H1 (cell line): ENCODE measurements around the gene B4GALNT3. TPM values are rescaled to one million over a fixed set of nuclear protein-coding genes. Genes with fewer than 3 reads are reported as not detected.
A peak's percentile ranks its signal among the peaks of the same experiment; 100 is the strongest.

Experiments used
- CTCF ChIA-PET: fragments of 300-600 bp; sonication (Branson Sonifier 250); formaldehyde crosslinking; loops from one replicate; lab custom pipeline; 2021; ENCODE audit not compliant: partially characterized antibody; lab: Charles Lee
- POLR2A ChIA-PET: fragments of 300-600 bp; sonication (Branson Sonifier 250); formaldehyde crosslinking; loops from one replicate; lab custom pipeline; 2021; ENCODE audit warnings: inconsistent platforms; ENCODE audit not compliant: partially characterized antibody; lab: Charles Lee
- DNase-seq, 2 experiments: peaks; one replicate each; pipeline versions ENCODE4 v3.0.0 to v3.0.0-alpha.2; 2010 to 2022; ENCODE audit warnings: low spot score in 2 of 2, low read depth in 1 of 2, mixed read lengths in 1 of 2
- FAIRE-seq: peaks from 2 replicates; lab custom pipeline; 2011; peaks lifted over from hg19 to GRCh38; lab: Jason Lieb, UNC
- H2AFZ ChIP-seq: 2 replicates; pipeline ENCODE4 v1.8.1; 2012; ENCODE audit warnings: low read length, inconsistent platforms
- H2AK5ac ChIP-seq: 2 replicates; pipeline ENCODE4 v1.6.1; 2013; ENCODE audit warnings: low read depth, low read length
- H2BK120ac ChIP-seq: replicated peaks from 2 replicates; pipeline ENCODE3; 2013; ENCODE audit warnings: low read depth, low read length, inconsistent platforms
- H2BK12ac ChIP-seq: 2 replicates; pipeline ENCODE4 v1.6.1; 2013; ENCODE audit warnings: low read depth, low read length
- H2BK15ac ChIP-seq: 2 replicates; pipeline ENCODE4 v1.6.1; 2013; ENCODE audit warnings: low read length
- H2BK20ac ChIP-seq: 2 replicates; pipeline ENCODE4 v1.6.1; 2013; ENCODE audit warnings: low read length
- H2BK5ac ChIP-seq: 2 replicates; pipeline ENCODE4 v1.6.1; 2013; ENCODE audit warnings: low read depth, low read length
- H3K14ac ChIP-seq: 2 replicates; pipeline ENCODE4 v1.6.1; 2013; ENCODE audit warnings: inconsistent platforms; ENCODE audit not compliant: insufficient read length
- H3K18ac ChIP-seq: 2 replicates; pipeline ENCODE4 v1.6.1; 2013; ENCODE audit warnings: low read length; ENCODE audit errors: extremely low read depth
- H3K23ac ChIP-seq: 2 replicates; pipeline ENCODE4 v1.6.1; 2013; ENCODE audit warnings: inconsistent platforms; ENCODE audit not compliant: insufficient read length
- H3K23me2 ChIP-seq: 2 replicates; pipeline ENCODE4 v1.6.1; 2013; ENCODE audit warnings: low read depth, low read length
- H3K27ac ChIP-seq: 2 replicates; pipeline ENCODE4 v1.6.1; 2011; ENCODE audit warnings: low read depth, low read length, inconsistent platforms
- H3K27me3 ChIP-seq, 4 experiments: replicated peaks in 1 of 4; 1 replicate in 1 of 4; 2 replicates in 3 of 4; pipeline versions ENCODE4 v1.6.1 to v1.8.1; 2011 to 2013; ENCODE audit warnings: low read length in 3 of 4, mild to moderate bottlenecking in 3 of 4, inconsistent platforms in 2 of 4, mixed read lengths in 2 of 4, moderate library complexity in 1 of 4; ENCODE audit not compliant: control insufficient read depth in 3 of 4, insufficient read depth in 3 of 4; ENCODE audit errors: extremely low read depth in 1 of 4
- H3K36me3 ChIP-seq, 4 experiments: 2 replicates each; pipeline versions ENCODE4 v1.6.1 to v1.8.1; 2011 to 2013; ENCODE audit warnings: mild to moderate bottlenecking in 4 of 4, low read length in 3 of 4, moderate library complexity in 2 of 4, control low read depth in 1 of 4, inconsistent platforms in 1 of 4; ENCODE audit not compliant: insufficient read depth in 4 of 4, control insufficient read depth in 2 of 4
- H3K4ac ChIP-seq: replicated peaks from 2 replicates; pipeline ENCODE3; 2013; ENCODE audit warnings: low read length, low read depth, mixed read lengths, inconsistent platforms; ENCODE audit not compliant: insufficient read length
- H3K4me1 ChIP-seq, 4 experiments: replicated peaks in 1 of 4; 1 replicate in 1 of 4; 2 replicates in 3 of 4; pipeline versions ENCODE4 v1.6.1 to v1.8.1; 2011 to 2013; ENCODE audit warnings: low read length in 3 of 4, inconsistent platforms in 2 of 4, mixed read lengths in 1 of 4; ENCODE audit not compliant: insufficient read depth in 4 of 4, control insufficient read depth in 3 of 4
- H3K4me2 ChIP-seq, 2 experiments: 2 replicates each; pipeline versions ENCODE4 v1.6.1 to v1.8.1; 2011 to 2013; ENCODE audit warnings: low read depth in 2 of 2, low read length in 2 of 2, control low read depth in 1 of 2, inconsistent platforms in 1 of 2, mild to moderate bottlenecking in 1 of 2; ENCODE audit not compliant: insufficient read depth in 1 of 2
- H3K4me3 ChIP-seq, 4 experiments: fragments of 200-600, 300-600 bp in 1 of 4; sonication (generic), shearing (Covaris generic), sonication (Bioruptor Twin) in 1 of 4; 2 replicates each; pipeline versions ENCODE4 v1.5.1 to v1.8.1; 2011 to 2016; ENCODE audit warnings: low read length in 4 of 4, low read depth in 3 of 4, control low read depth in 2 of 4, inconsistent platforms in 2 of 4, mild to moderate bottlenecking in 2 of 4, mixed read lengths in 1 of 4, moderate library complexity in 1 of 4; ENCODE audit not compliant: insufficient read depth in 2 of 4; ENCODE audit errors: extremely low read depth in 1 of 4
- H3K56ac ChIP-seq: replicated peaks from 2 replicates; pipeline ENCODE3; 2013; ENCODE audit warnings: low read depth, mild to moderate bottlenecking, mixed read lengths, low read length, inconsistent platforms; ENCODE audit not compliant: insufficient read length
- H3K79me1 ChIP-seq: 2 replicates; pipeline ENCODE4 v1.6.1; 2013; ENCODE audit warnings: low read depth, low read length, control low read depth
- H3K79me2 ChIP-seq, 2 experiments: 2 replicates each; pipeline versions ENCODE4 v1.6.1 to v1.8.1; 2012 to 2013; ENCODE audit warnings: low read length in 2 of 2, mild to moderate bottlenecking in 2 of 2, inconsistent platforms in 1 of 2; ENCODE audit not compliant: insufficient read depth in 2 of 2, control insufficient read depth in 1 of 2
- H3K9ac ChIP-seq, 4 experiments: replicated peaks in 1 of 4; 1 replicate in 1 of 4; 2 replicates in 3 of 4; pipeline versions ENCODE4 v1.6.1 to v1.8.1; 2011 to 2013; ENCODE audit warnings: low read depth in 3 of 4, low read length in 3 of 4, control low read depth in 2 of 4, mild to moderate bottlenecking in 2 of 4, moderate library complexity in 2 of 4, inconsistent platforms in 1 of 4; ENCODE audit errors: extremely low read depth in 1 of 4
- H3K9me3 ChIP-seq, 2 experiments: 2 replicates each; pipeline versions ENCODE4 v1.6.1 to v1.8.1; 2012 to 2013; ENCODE audit warnings: mild to moderate bottlenecking in 2 of 2, moderate library complexity in 2 of 2, control low read depth in 1 of 2, inconsistent platforms in 1 of 2, low read depth in 1 of 2, low read length in 1 of 2, mixed read lengths in 1 of 2; ENCODE audit not compliant: insufficient read depth in 2 of 2
- H4K20me1 ChIP-seq, 2 experiments: replicated peaks in 1 of 2; 2 replicates each; pipeline versions ENCODE3 to v1.8.1; 2011 to 2013; ENCODE audit warnings: inconsistent platforms in 2 of 2, low read length in 2 of 2, mild to moderate bottlenecking in 1 of 2; ENCODE audit not compliant: insufficient read depth in 2 of 2, control insufficient read depth in 1 of 2
- H4K5ac ChIP-seq: 2 replicates; pipeline ENCODE4 v1.6.1; 2013; ENCODE audit warnings: low read length, low read depth, mixed read lengths, inconsistent platforms; ENCODE audit not compliant: insufficient read length
- H4K8ac ChIP-seq: 2 replicates; pipeline ENCODE4 v1.8.0; 2013; ENCODE audit warnings: mild to moderate bottlenecking, moderate library complexity, low read length, inconsistent platforms; ENCODE audit not compliant: insufficient read depth; ENCODE audit errors: extremely low read depth
- H4K91ac ChIP-seq: replicated peaks from 2 replicates; pipeline ENCODE3; 2013; ENCODE audit warnings: low read length, mixed read lengths, inconsistent platforms; ENCODE audit not compliant: insufficient read length
- GTF2F1 ChIP-seq: IDR thresholded peaks from 2 replicates; pipeline ENCODE4 v1.6.1; 2012; ENCODE audit warnings: low read depth, low read length, improper control_type of control experiment, borderline replicate concordance
- WGBS, 2 experiments: shearing (Covaris generic) in 1 of 2; methylation state at CpG; one replicate each; pipeline versions ENCODE4 v1.1.6 to v1.1.7; 2013 to 2015; ENCODE audit warnings: low lambda C conversion rate in 2 of 2, mixed read lengths in 2 of 2, inconsistent platforms in 1 of 2, low coverage in 1 of 2, missing lambda C conversion rate in 1 of 2; ENCODE audit not compliant: insufficient replicate concordance in 2 of 2, insufficient coverage in 1 of 2, insufficient read length in 1 of 2; ENCODE audit errors: extremely low coverage in 1 of 2, missing lambda C conversion rate in 1 of 2; 5-methylcytosine and 5-hydroxymethylcytosine counted together
- polyA plus RNA-seq, 7 experiments: library from polyadenylated mRNA; depleted of rRNA in 3 of 7; stranded (reverse) in 5 of 7; unstranded in 2 of 7; fragments of >200 nt in 5 of 7; fragments of 200-250 nt in 2 of 7; gene quantifications; 1 replicate in 5 of 7; 2 replicates in 1 of 7; 4 replicates in 1 of 7; pipeline versions ENCODE4 v1.2.1 to v1.2.3, GENCODE V29; 2011 to 2013; ENCODE audit warnings: missing spikeins in 2 of 7, mixed read lengths in 2 of 7
- total RNA-seq: library from RNA; stranded (reverse); fragmentation: NEBNext Ultra II Directional; extraction: Animal tissue kit (Norgen Biotek cat#: 25700); gene quantifications from 2 replicates; pipeline ENCODE4 v1.2.1, GENCODE V29; 2021
- TF ChIP-seq, protein P1 (sequence below), 3 experiments: IDR thresholded peaks; 1 replicate in 2 of 3; 2 replicates in 1 of 3; pipeline versions ENCODE4 v1.5.1 to v1.6.1; 2011; ENCODE audit warnings: low read length in 3 of 3, mild to moderate bottlenecking in 3 of 3, inconsistent platforms in 2 of 3, low read depth in 1 of 3, moderate library complexity in 1 of 3; ENCODE audit not compliant: insufficient read depth in 1 of 3; ENCODE audit errors: control extremely low read depth in 1 of 3

Gene B4GALNT3
- total and polyA plus RNA-seq, 2 of the 8 experiments (the other 6 are each of a cell fraction or from before 2014, with no cell fraction given): 12.5 to 20.3 TPM

GRCh38 chr12:591167-592023 is 131.7 kb downstream of the B4GALNT3 start:
- Histone ChIP-seq H3K9ac (no peak overlapping the region), H3K23me2 (no peaks in the 10 kb centered on the region), H3K56ac (no peak overlapping the region), H3K18ac (no peak overlapping the region), H3K9me3 (no peaks in the 10 kb centered on the region), H2BK20ac (0 out of 2 replicates have a peak overlapping the region, but pooled peaks have one; percentile 7), H4K5ac (no peak overlapping the region), H4K91ac (no peak overlapping the region), H2BK12ac (no peak overlapping the region), H3K27ac (no peak overlapping the region), H3K4ac (no peak overlapping the region), H2BK15ac (no peak overlapping the region), H3K4me2 (no peak overlapping the region), H3K4me3 (no peak overlapping the region), H4K8ac (peak overlapping the region; percentile 1; the same call in 1 of the 2 replicates), H2BK120ac (no peak overlapping the region), H3K14ac (no peak overlapping the region), H4K20me1 (no peaks in the 10 kb centered on the region), H3K27me3 (no peaks in the 10 kb centered on the region), H2AFZ (peak overlapping the region; percentile 36; the same call in 1 of the 2 replicates), H2BK5ac (no peak overlapping the region), H3K4me1 (no peaks in the 10 kb centered on the region), H3K79me2 (no peaks in the 10 kb centered on the region), H3K79me1 (no peaks in the 10 kb centered on the region), H2AK5ac (no peak overlapping the region), H3K36me3 (no peaks in the 10 kb centered on the region), H3K23ac (no peak overlapping the region)
- DNase-seq (no peak), FAIRE-seq (no peak)
- ChIA-PET POLR2A (interaction anchor here (1.9 kb wide), 1 partner anchor 10 kb away, joined by 4 read pairs; no protein-coding TSS in a partner anchor), CTCF (interaction anchor here (1.2 to 3.9 kb wide), 6 partner anchors 10 to 28 kb away, joined by 3 to 14 read pairs (median 6); no protein-coding TSS in a partner anchor)
- no peak for TF ChIP-seq GTF2F1
- TF ChIP-seq, protein P1, sequence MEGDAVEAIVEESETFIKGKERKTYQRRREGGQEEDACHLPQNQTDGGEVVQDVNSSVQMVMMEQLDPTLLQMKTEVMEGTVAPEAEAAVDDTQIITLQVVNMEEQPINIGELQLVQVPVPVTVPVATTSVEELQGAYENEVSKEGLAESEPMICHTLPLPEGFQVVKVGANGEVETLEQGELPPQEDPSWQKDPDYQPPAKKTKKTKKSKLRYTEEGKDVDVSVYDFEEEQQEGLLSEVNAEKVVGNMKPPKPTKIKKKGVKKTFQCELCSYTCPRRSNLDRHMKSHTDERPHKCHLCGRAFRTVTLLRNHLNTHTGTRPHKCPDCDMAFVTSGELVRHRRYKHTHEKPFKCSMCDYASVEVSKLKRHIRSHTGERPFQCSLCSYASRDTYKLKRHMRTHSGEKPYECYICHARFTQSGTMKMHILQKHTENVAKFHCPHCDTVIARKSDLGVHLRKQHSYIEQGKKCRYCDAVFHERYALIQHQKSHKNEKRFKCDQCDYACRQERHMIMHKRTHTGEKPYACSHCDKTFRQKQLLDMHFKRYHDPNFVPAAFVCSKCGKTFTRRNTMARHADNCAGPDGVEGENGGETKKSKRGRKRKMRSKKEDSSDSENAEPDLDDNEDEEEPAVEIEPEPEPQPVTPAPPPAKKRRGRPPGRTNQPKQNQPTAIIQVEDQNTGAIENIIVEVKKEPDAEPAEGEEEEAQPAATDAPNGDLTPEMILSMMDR (IDR thresholded peaks at IDR 0.05; ENCODE audit: control extremely low read depth in 1 of 3, insufficient read depth in 1 of 3, low read depth in 1 of 3, low read length in 3 of 3): peak in 2 of 3 experiments; percentile 11 to 41; a peak in 2 of 4 replicates
- WGBS, 2 experiments: 88% methylated on average over 16 of the region's 16 CpGs; no CpG with 5 or more reads in 1 of the 2 experiments
